HG03159 (cell line): ENCODE measurements around the gene PTGES.

ENCODE experiments used
- ATAC-seq: cut with Tn5 transposase; IDR thresholded peaks from one replicate; pipeline ENCODE4 v1.9.1; 2021; ENCODE audit warnings: mild to moderate bottlenecking, moderate library complexity; ENCODE audit not compliant: unreplicated experiment

Gene PTGES

DNA sequence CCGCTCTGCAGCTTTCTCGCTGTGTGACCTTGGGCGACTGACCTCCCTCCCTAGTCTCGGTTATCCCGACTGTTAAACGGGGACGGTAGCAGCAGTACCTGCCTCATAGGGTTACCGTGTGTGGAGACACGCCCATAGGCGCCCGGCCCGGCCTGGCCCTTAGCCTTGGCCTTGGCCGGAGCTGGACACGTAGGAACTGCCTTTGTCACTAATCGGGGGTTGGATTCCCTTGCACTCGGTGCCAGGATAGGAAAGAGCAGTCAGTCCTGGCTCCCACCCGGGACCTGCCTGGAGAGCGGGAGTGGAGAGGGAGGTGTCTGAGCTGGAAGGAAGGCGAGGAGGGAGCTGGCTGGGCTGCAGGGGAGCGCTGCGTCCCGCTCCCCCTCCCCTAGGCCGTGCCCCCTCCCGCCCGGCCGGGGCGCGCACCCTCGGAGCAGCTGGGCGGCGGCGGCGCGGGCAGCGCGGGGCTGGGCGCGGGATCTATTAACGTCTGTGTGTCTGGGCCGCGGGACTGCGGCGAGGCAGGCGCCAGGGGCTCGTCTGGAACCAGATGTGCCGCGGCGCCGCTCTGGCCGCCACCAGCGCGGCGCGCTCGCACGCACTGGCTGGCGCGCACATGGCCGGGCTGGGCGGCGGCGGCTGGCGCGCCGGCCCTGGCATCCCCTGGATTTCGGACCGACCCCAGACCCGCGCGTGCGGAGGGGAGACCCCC is 55.7 kb downstream of the PTGES start:
- no peak for ATAC-seq

DNA sequence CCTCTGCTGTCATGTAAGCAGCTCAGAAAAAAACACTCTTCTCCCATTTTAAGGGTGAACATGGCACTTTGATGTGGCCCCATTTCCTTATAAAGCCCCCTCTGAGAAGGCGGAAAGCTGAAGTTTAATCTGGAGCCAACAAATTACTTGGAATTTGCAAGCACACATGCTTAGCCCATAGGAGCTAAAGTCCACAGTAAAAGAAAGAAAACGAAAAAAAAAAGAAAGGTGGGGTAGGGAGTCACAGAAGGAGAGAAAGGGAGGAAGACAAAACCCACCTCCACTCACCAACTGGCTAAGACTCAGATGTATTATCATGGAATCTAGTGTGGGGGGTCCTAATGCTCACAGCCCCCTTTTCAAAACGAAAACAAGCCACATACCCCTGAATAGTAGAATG is 57.0 kb downstream of the PTGES start:
- ATAC-seq = no peak

DNA sequence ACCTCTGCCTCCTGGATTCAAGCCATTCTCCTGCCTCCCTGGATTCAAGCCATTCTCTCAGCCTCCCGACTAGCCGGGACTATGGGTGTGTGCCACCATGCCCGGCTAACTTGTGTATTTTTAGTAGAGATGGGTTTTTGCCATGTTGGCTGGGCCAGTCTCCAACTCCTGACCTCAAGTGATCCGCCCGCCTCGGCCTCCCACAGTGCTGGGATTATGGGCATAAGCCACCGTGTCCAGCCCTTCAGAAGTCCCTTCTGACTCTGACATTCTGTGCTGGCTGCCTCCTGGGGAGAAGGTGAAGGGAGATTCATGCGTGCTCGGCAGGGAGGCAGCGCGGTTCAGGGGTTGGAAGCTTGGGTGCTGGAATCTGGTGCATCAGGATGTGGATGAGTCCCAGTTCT is 58.6 kb downstream of the PTGES start:
- ATAC-seq = no peak

DNA sequence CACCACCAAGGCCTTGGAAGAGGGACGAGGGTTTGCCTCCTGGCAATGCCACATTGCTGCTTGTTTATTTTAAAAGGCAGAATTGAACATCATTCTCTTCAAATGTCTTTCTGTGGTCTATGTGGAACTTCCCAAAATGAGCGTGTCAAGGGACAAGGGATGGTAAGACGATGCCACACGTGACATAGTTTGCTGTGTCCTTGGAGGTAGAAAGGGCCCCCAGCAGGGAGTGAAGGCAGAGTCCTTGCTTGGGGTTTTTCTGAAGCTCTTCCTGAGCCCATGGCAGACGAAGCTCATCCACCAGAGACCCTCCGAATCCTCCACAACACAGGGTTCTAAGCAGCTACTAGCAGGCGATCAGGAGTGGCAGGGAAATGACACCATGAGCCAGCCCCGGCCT is 59.1 kb downstream of the PTGES start:
- ATAC-seq = no peak

DNA sequence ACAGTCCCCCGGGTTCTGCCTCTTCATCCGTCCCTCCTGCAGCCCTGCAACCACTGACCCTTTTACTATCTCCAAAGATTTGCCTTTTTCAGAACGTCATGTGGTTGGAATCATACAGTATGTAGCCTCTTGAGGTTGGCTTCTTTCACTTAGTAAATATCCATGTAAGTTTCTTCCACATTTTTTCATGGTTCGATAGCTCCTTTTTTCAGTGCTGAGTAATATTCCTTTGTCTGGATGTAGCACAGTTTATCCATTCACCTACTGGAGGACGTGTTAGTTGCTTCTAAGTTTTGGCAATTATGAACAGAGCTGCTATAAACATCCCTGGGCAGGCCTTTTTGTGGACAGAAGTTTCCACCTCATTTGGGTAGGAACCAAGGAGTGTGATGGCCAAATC is 60.3 kb downstream of the PTGES start:
- no peak for ATAC-seq
